ENCODE results near the gene HCN3. TPM values are rescaled to one million over a fixed set of nuclear protein-coding genes. Genes with fewer than 3 reads are reported as not detected.

Gene HCN3
- total and polyA plus RNA-seq, 2 of the 13 experiments (the other 11 are each of a cell fraction or from before 2014, with no cell fraction given): 2.4 to 10.2 TPM

DNA sequence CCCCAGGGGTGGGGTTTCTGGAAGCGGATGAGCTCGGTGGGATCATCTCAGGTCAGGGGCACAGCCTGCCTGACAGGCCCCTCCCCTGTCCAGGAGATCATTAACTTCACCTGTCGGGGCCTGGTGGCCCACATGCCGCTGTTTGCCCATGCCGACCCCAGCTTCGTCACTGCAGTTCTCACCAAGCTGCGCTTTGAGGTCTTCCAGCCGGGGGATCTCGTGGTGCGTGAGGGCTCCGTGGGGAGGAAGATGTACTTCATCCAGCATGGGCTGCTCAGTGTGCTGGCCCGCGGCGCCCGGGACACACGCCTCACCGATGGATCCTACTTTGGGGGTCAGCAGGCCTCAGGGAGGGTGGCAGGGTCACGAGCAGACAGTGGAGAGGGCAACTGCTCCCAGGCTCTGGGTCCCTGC, 8.4 kb downstream of the HCN3 start (continued):
- TF ChIP-seq, protein P1, sequence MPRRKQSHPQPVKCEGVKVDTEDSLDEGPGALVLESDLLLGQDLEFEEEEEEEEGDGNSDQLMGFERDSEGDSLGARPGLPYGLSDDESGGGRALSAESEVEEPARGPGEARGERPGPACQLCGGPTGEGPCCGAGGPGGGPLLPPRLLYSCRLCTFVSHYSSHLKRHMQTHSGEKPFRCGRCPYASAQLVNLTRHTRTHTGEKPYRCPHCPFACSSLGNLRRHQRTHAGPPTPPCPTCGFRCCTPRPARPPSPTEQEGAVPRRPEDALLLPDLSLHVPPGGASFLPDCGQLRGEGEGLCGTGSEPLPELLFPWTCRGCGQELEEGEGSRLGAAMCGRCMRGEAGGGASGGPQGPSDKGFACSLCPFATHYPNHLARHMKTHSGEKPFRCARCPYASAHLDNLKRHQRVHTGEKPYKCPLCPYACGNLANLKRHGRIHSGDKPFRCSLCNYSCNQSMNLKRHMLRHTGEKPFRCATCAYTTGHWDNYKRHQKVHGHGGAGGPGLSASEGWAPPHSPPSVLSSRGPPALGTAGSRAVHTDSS (CRISPR knock-in tag; conservative IDR thresholded peaks at IDR 0.05): no peak
- TF ChIP-seq RARA (CRISPR knock-in tag; IDR thresholded peaks at IDR 0.05): peak; percentile 52; the same call in 1 of the 2 replicates
- TF ChIP-seq, protein P2, sequence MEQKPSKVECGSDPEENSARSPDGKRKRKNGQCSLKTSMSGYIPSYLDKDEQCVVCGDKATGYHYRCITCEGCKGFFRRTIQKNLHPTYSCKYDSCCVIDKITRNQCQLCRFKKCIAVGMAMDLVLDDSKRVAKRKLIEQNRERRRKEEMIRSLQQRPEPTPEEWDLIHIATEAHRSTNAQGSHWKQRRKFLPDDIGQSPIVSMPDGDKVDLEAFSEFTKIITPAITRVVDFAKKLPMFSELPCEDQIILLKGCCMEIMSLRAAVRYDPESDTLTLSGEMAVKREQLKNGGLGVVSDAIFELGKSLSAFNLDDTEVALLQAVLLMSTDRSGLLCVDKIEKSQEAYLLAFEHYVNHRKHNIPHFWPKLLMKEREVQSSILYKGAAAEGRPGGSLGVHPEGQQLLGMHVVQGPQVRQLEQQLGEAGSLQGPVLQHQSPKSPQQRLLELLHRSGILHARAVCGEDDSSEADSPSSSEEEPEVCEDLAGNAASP (CRISPR knock-in tag; IDR thresholded peaks at IDR 0.05; ENCODE audit: borderline replicate concordance): peak; percentile 98
- no peak for TF ChIP-seq MAZ (IDR thresholded peaks at IDR 0.05; ENCODE audit: borderline replicate concordance, low read depth, low read length)
- peak; percentile 29; the same call in 1 of the 2 replicates for TF ChIP-seq MAZ (CRISPR knock-in tag; IDR thresholded peaks at IDR 0.05; ENCODE audit: low read depth)
- no peak for TF ChIP-seq CC2D1A (CRISPR knock-in tag; IDR thresholded peaks at IDR 0.05)
- TF ChIP-seq, protein P3, sequence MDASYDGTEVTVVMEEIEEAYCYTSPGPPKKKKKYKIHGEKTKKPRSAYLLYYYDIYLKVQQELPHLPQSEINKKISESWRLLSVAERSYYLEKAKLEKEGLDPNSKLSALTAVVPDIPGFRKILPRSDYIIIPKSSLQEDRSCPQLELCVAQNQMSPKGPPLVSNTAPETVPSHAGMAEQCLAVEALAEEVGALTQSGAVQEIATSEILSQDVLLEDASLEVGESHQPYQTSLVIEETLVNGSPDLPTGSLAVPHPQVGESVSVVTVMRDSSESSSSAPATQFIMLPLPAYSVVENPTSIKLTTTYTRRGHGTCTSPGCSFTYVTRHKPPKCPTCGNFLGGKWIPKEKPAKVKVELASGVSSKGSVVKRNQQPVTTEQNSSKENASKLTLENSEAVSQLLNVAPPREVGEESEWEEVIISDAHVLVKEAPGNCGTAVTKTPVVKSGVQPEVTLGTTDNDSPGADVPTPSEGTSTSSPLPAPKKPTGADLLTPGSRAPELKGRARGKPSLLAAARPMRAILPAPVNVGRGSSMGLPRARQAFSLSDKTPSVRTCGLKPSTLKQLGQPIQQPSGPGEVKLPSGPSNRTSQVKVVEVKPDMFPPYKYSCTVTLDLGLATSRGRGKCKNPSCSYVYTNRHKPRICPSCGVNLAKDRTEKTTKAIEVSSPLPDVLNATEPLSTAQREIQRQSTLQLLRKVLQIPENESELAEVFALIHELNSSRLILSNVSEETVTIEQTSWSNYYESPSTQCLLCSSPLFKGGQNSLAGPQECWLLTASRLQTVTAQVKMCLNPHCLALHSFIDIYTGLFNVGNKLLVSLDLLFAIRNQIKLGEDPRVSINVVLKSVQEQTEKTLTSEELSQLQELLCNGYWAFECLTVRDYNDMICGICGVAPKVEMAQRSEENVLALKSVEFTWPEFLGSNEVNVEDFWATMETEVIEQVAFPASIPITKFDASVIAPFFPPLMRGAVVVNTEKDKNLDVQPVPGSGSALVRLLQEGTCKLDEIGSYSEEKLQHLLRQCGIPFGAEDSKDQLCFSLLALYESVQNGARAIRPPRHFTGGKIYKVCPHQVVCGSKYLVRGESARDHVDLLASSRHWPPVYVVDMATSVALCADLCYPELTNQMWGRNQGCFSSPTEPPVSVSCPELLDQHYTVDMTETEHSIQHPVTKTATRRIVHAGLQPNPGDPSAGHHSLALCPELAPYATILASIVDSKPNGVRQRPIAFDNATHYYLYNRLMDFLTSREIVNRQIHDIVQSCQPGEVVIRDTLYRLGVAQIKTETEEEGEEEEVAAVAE (CRISPR knock-in tag; IDR thresholded peaks at IDR 0.05; ENCODE audit: borderline replicate concordance): no peak
- TF ChIP-seq NFKBIZ (CRISPR knock-in tag; IDR thresholded peaks at IDR 0.05): no peak
- TF ChIP-seq LCORL (IDR thresholded peaks at IDR 0.05): no peak
- TF ChIP-seq LCORL (CRISPR knock-in tag; IDR thresholded peaks at IDR 0.05): peak; percentile 57; the same call in 1 of the 2 replicates
- TF ChIP-seq SRSF1 (optimal IDR thresholded peaks at IDR 0.05; ENCODE audit: low read depth, low read length): no peak
- TF ChIP-seq GATAD2A (CRISPR knock-in tag; IDR thresholded peaks at IDR 0.05): peak; percentile 38; the same call in 1 of the 2 replicates
- TF ChIP-seq, protein P4, sequence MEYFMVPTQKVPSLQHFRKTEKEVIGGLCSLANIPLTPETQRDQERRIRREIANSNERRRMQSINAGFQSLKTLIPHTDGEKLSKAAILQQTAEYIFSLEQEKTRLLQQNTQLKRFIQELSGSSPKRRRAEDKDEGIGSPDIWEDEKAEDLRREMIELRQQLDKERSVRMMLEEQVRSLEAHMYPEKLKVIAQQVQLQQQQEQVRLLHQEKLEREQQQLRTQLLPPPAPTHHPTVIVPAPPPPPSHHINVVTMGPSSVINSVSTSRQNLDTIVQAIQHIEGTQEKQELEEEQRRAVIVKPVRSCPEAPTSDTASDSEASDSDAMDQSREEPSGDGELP (IDR thresholded peaks at IDR 0.05; ENCODE audit: borderline replicate concordance, low read depth): no peak
- TF ChIP-seq ZFP36L1 (CRISPR knock-in tag; IDR thresholded peaks at IDR 0.05): no peak
- peak; percentile 73 for TF ChIP-seq ZNF572 (CRISPR knock-in tag; IDR thresholded peaks at IDR 0.05)
- TF ChIP-seq, protein P5, sequence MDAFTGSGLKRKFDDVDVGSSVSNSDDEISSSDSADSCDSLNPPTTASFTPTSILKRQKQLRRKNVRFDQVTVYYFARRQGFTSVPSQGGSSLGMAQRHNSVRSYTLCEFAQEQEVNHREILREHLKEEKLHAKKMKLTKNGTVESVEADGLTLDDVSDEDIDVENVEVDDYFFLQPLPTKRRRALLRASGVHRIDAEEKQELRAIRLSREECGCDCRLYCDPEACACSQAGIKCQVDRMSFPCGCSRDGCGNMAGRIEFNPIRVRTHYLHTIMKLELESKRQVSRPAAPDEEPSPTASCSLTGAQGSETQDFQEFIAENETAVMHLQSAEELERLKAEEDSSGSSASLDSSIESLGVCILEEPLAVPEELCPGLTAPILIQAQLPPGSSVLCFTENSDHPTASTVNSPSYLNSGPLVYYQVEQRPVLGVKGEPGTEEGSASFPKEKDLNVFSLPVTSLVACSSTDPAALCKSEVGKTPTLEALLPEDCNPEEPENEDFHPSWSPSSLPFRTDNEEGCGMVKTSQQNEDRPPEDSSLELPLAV (CRISPR knock-in tag; conservative IDR thresholded peaks at IDR 0.05; ENCODE audit: low read depth): no peak
- no peak for TF ChIP-seq NFE2L1 (CRISPR knock-in tag; IDR thresholded peaks at IDR 0.05; ENCODE audit: borderline replicate concordance)
- no peak for TF ChIP-seq ZNF296 (CRISPR knock-in tag; conservative IDR thresholded peaks at IDR 0.05)
